Coronary artery (tissue), 2 donors: ENCODE results near the gene DNAJB14.

Experiments used
- DNase-seq: peaks from one replicate; pipeline ENCODE4 v3.0.0-alpha.2; 2017; ENCODE audit warnings: low spot score
- H3K27ac ChIP-seq, 2 donors: fragments of 200-600 bp; sonication (generic); one replicate each; pipeline ENCODE4 v1.5.1; 2016 to 2019
- H3K4me3 ChIP-seq: fragments of 200-600 bp; sonication (generic); 2 replicates; pipeline ENCODE4 v1.5.1; 2016; ENCODE audit warnings: mild to moderate bottlenecking, moderate library complexity
- TF ChIP-seq, protein P1 (sequence below): fragments of 200-600 bp; sonication (generic); IDR thresholded peaks from one replicate; pipeline ENCODE4 v1.5.1; 2019; ENCODE audit warnings: antibody characterized with exemption

Gene DNAJB14

GRCh38 chr4:99943904-99944437, 2.4 kb downstream of the DNAJB14 start:
- Histone ChIP-seq H3K27ac (no peak overlapping the region), H3K4me3 (no peak overlapping the region)
- no peak for DNase-seq
- TF ChIP-seq, protein P1, sequence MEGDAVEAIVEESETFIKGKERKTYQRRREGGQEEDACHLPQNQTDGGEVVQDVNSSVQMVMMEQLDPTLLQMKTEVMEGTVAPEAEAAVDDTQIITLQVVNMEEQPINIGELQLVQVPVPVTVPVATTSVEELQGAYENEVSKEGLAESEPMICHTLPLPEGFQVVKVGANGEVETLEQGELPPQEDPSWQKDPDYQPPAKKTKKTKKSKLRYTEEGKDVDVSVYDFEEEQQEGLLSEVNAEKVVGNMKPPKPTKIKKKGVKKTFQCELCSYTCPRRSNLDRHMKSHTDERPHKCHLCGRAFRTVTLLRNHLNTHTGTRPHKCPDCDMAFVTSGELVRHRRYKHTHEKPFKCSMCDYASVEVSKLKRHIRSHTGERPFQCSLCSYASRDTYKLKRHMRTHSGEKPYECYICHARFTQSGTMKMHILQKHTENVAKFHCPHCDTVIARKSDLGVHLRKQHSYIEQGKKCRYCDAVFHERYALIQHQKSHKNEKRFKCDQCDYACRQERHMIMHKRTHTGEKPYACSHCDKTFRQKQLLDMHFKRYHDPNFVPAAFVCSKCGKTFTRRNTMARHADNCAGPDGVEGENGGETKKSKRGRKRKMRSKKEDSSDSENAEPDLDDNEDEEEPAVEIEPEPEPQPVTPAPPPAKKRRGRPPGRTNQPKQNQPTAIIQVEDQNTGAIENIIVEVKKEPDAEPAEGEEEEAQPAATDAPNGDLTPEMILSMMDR = no peak

GRCh38 chr4:99938243-99938753, 8.1 kb downstream of the DNAJB14 start:
- TF ChIP-seq, protein P1 = no peak
- Histone ChIP-seq H3K27ac (no peak overlapping the region), H3K4me3 (no peak overlapping the region)
- no peak for DNase-seq

DNA sequence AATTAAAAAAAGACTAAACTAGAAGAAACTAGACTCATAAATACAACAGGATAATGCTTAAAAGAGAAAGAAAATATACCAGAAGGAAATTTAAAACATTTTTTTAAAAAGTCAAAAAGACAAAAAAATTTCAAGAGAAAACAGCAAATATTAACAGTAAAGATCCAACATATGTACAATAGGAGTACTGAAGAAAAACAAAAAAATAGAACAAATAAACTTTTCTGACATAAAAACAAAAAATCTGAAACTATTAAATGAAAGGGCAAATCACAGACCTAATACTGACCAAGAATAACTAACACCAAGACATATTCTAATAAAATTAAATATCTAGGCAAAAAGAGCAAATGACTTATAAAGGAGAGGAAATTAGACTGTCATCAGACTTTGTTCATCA, 11.5 kb downstream of the DNAJB14 start:
- H3K4me3 ChIP-seq = no peak overlapping the region
- TF ChIP-seq, protein P1 = no peak
- no peak for DNase-seq
- H3K27ac ChIP-seq = no peak overlapping the region

- TF ChIP-seq, protein P1 = no peak
- Histone ChIP-seq H3K27ac (no peak overlapping the region), H3K4me3 (no peak overlapping the region)
- DNase-seq = no peak
Observed at GRCh38 chr4:99927566-99927965, 18.9 kb downstream of the DNAJB14 start.

- TF ChIP-seq, protein P1 = no peak
- H3K27ac ChIP-seq = no peak overlapping the region
- no peak for DNase-seq
- H3K4me3 ChIP-seq = no peak overlapping the region
Observed at GRCh38 chr4:99921174-99921573, 25.2 kb downstream of the DNAJB14 start.

DNA sequence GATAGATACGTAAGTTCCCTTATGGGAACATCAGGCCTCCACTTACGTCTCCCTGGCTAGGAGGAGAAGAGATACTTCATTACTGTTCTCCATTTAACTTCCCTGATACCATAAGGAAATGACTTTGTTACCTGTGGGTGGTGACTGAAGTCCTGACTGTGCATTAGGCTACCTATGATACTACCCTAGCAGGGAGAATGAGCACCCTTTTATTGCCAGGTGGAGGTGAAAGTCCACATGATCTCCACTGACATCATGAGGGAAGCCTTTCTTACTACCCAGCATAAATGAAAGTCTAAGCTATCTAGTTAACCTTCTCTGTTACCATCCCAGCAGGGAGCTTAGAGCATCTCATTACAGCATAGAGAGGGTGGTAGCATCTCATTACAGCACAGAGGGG, 27.8 kb downstream of the DNAJB14 start:
- no peak for DNase-seq
- Histone ChIP-seq H3K4me3 (no peak overlapping the region), H3K27ac (no peak overlapping the region)
- TF ChIP-seq, protein P1 = no peak

- TF ChIP-seq, protein P1 = no peak
- DNase-seq = no peak
- Histone ChIP-seq H3K4me3 (no peak overlapping the region), H3K27ac (no peak overlapping the region)
Observed at GRCh38 chr4:99917575-99917974, 28.8 kb downstream of the DNAJB14 start.
